Neuron (in vitro differentiated cells): Measurements from ENCODE around the gene FAP.

ENCODE experiments used
- H2AFZ ChIP-seq: one replicate; pipeline ENCODE4 v1.6.1; 2013; ENCODE audit warnings: low read depth, mild to moderate bottlenecking, inconsistent platforms, low read length, moderate library complexity
- H3K27me3 ChIP-seq: one replicate; pipeline ENCODE4 v1.6.1; 2013; ENCODE audit warnings: low read length; ENCODE audit not compliant: insufficient read depth
- H3K36me3 ChIP-seq: one replicate; pipeline ENCODE4 v1.6.1; 2013; ENCODE audit warnings: low read length; ENCODE audit not compliant: insufficient read depth
- H3K4me1 ChIP-seq: one replicate; pipeline ENCODE4 v1.6.1; 2013; ENCODE audit warnings: low read length; ENCODE audit not compliant: insufficient read depth
- H3K4me3 ChIP-seq: 2 replicates; pipeline ENCODE4 v1.5.1; 2013; ENCODE audit warnings: mild to moderate bottlenecking, low read length, moderate library complexity
- H3K9me3 ChIP-seq: one replicate; pipeline ENCODE4 v1.6.1; 2013; ENCODE audit warnings: low read length

FAP gene

GRCh38 chr2:162166745-162167144 lies 76.5 kb downstream of the FAP start:
- no peak overlapping the region for H2AFZ ChIP-seq
- no peaks in the 10 kb centered on the region for H3K4me1 ChIP-seq
- H3K4me3 ChIP-seq, result no peak overlapping the region
- no peaks in the 10 kb centered on the region for H3K27me3 ChIP-seq
- no peaks in the 10 kb centered on the region for H3K9me3 ChIP-seq
- H3K36me3 ChIP-seq, result no peaks in the 10 kb centered on the region

GRCh38 chr2:162166174-162166573 lies 77.1 kb downstream of the FAP start:
- no peaks in the 10 kb centered on the region for H3K4me1 ChIP-seq
- H3K4me3 ChIP-seq, result no peak overlapping the region
- no peak overlapping the region for H2AFZ ChIP-seq
- no peaks in the 10 kb centered on the region for H3K36me3 ChIP-seq
- H3K27me3 ChIP-seq, result no peaks in the 10 kb centered on the region
- H3K9me3 ChIP-seq, result no peaks in the 10 kb centered on the region

- H3K36me3 ChIP-seq, result no peaks in the 10 kb centered on the region
- H3K4me1 ChIP-seq, result no peaks in the 10 kb centered on the region
- H2AFZ ChIP-seq, result no peak overlapping the region
- no peak overlapping the region for H3K4me3 ChIP-seq
- no peaks in the 10 kb centered on the region for H3K27me3 ChIP-seq
- no peaks in the 10 kb centered on the region for H3K9me3 ChIP-seq
Observed at GRCh38 chr2:162164802-162165201, 78.4 kb downstream of the FAP start.

GRCh38 chr2:162159446-162159845 lies 83.8 kb downstream of the FAP start:
- no peaks in the 10 kb centered on the region for H3K4me1 ChIP-seq
- no peak overlapping the region for H3K4me3 ChIP-seq
- H3K27me3 ChIP-seq, result no peaks in the 10 kb centered on the region
- H3K9me3 ChIP-seq, result no peaks in the 10 kb centered on the region
- H3K36me3 ChIP-seq, result no peaks in the 10 kb centered on the region
- no peak overlapping the region for H2AFZ ChIP-seq

GRCh38 chr2:162156149-162156548 lies 87.1 kb downstream of the FAP start:
- H2AFZ ChIP-seq, result no peak overlapping the region
- H3K36me3 ChIP-seq, result no peaks in the 10 kb centered on the region

GRCh38 chr2:162155093-162155492 lies 88.2 kb downstream of the FAP start:
- Histone ChIP-seq H3K36me3 (no peaks in the 10 kb centered on the region), H3K27me3 (no peaks in the 10 kb centered on the region), H2AFZ (no peak overlapping the region), H3K4me3 (no peak overlapping the region), H3K4me1 (no peaks in the 10 kb centered on the region), H3K9me3 (no peaks in the 10 kb centered on the region)

More at GRCh38 chr2:162156149-162156548, 87.1 kb downstream of the FAP start:
- Histone ChIP-seq H3K9me3 (no peaks in the 10 kb centered on the region), H3K4me3 (no peak overlapping the region), H3K27me3 (no peaks in the 10 kb centered on the region), H3K4me1 (no peaks in the 10 kb centered on the region)

- Histone ChIP-seq H3K4me1 (no peaks in the 10 kb centered on the region), H3K27me3 (no peaks in the 10 kb centered on the region), H2AFZ (no peak overlapping the region), H3K36me3 (no peaks in the 10 kb centered on the region), H3K9me3 (no peaks in the 10 kb centered on the region), H3K4me3 (no peak overlapping the region)
Observed at GRCh38 chr2:162153608-162154224, 89.5 kb downstream of the FAP start.

GRCh38 chr2:162152147-162152546 lies 91.1 kb downstream of the FAP start, which contains the start of gene GCG:
GCG (minus strand) TSS chr2:162152247; CDS start chr2:162149178, 3,069 bp downstream.
- no peaks in the 10 kb centered on the region for H3K9me3 ChIP-seq
- no peak within 1 kb of the TSS for H3K4me3 ChIP-seq
- H3K36me3 ChIP-seq, result no peaks in the 10 kb centered on the region
- H3K27me3 ChIP-seq, result no peaks in the 10 kb centered on the region
- H3K4me1 ChIP-seq, result no peaks in the 10 kb centered on the region
- no peak within 1 kb of the TSS for H2AFZ ChIP-seq

- no peaks in the 10 kb centered on the region for H3K4me1 ChIP-seq
- H3K9me3 ChIP-seq, result no peaks in the 10 kb centered on the region
- no peak overlapping the region for H2AFZ ChIP-seq
- no peaks in the 10 kb centered on the region for H3K27me3 ChIP-seq
- H3K4me3 ChIP-seq, result no peak overlapping the region
- H3K36me3 ChIP-seq, result no peaks in the 10 kb centered on the region
Observed at GRCh38 chr2:162149940-162150339, 93.3 kb downstream of the FAP start.

GRCh38 chr2:162149466-162149865 lies 93.8 kb downstream of the FAP start:
- no peak overlapping the region for H2AFZ ChIP-seq
- H3K4me3 ChIP-seq, result no peak overlapping the region
- no peaks in the 10 kb centered on the region for H3K4me1 ChIP-seq
- H3K36me3 ChIP-seq, result no peaks in the 10 kb centered on the region
- no peaks in the 10 kb centered on the region for H3K27me3 ChIP-seq
- no peaks in the 10 kb centered on the region for H3K9me3 ChIP-seq

GRCh38 chr2:162148956-162149355 lies 94.3 kb downstream of the FAP start:
- Histone ChIP-seq H3K9me3 (no peaks in the 10 kb centered on the region), H3K4me1 (no peaks in the 10 kb centered on the region), H2AFZ (no peak overlapping the region), H3K4me3 (no peak overlapping the region), H3K27me3 (no peaks in the 10 kb centered on the region), H3K36me3 (no peaks in the 10 kb centered on the region)

GRCh38 chr2:162143969-162144368 lies 99.3 kb downstream of the FAP start:
- Histone ChIP-seq H3K36me3 (no peaks in the 10 kb centered on the region), H2AFZ (no peak overlapping the region), H3K4me1 (no peaks in the 10 kb centered on the region), H3K4me3 (no peak overlapping the region), H3K9me3 (no peaks in the 10 kb centered on the region), H3K27me3 (peaks cover 2% of the 10 kb centered on the region)

- H2AFZ ChIP-seq, result no peak overlapping the region
Observed at GRCh38 chr2:162138310-162138709, 104.9 kb downstream of the FAP start.

GRCh38 chr2:162127422-162127821 lies 115.8 kb downstream of the FAP start:
- Histone ChIP-seq H3K27me3 (peaks cover 6% of the 10 kb centered on the region), H2AFZ (no peak overlapping the region), H3K4me1 (no peaks in the 10 kb centered on the region)

More at GRCh38 chr2:162138310-162138709, 104.9 kb downstream of the FAP start:
- no peaks in the 10 kb centered on the region for H3K4me1 ChIP-seq
- peaks cover 2% of the 10 kb centered on the region for H3K27me3 ChIP-seq
- H3K4me3 ChIP-seq, result no peak overlapping the region
- no peaks in the 10 kb centered on the region for H3K36me3 ChIP-seq
- no peaks in the 10 kb centered on the region for H3K9me3 ChIP-seq

More at GRCh38 chr2:162127422-162127821, 115.8 kb downstream of the FAP start:
- H3K9me3 ChIP-seq, result no peaks in the 10 kb centered on the region
- H3K4me3 ChIP-seq, result no peak overlapping the region
- H3K36me3 ChIP-seq, result no peaks in the 10 kb centered on the region
